GM23248 (cell line): ENCODE results near the gene NCKIPSD. TPM values are rescaled to one million over a fixed set of nuclear protein-coding genes. Genes with fewer than 3 reads are reported as not detected.
A peak's percentile ranks its signal among the peaks of the same experiment; 100 is the strongest.

ENCODE experiments used
- DNase-seq: peaks from one replicate; pipeline ENCODE4 v3.0.0-alpha.2; 2015
- H2AFZ ChIP-seq: fragments of 200-600 bp; sonication (generic); 2 replicates; pipeline ENCODE4 v1.6.1; 2016; ENCODE audit warnings: antibody characterized with exemption
- H3F3A ChIP-seq: fragments of 200-600 bp; sonication (generic); 2 replicates; pipeline ENCODE4 v1.6.1; 2016; ENCODE audit warnings: mild to moderate bottlenecking, antibody characterized with exemption, mixed run types; ENCODE audit not compliant: insufficient read depth
- H3K27ac ChIP-seq: fragments of 200-600 bp; sonication (generic); 2 replicates; pipeline ENCODE4 v1.5.1; 2016; ENCODE audit warnings: mild to moderate bottlenecking
- H3K27me3 ChIP-seq: fragments of 200-600 bp; sonication (generic); replicated peaks from 2 replicates; pipeline ENCODE4 v1.6.1; 2016; ENCODE audit warnings: mild to moderate bottlenecking; ENCODE audit not compliant: insufficient read depth
- H3K36me3 ChIP-seq: fragments of 200-600 bp; sonication (generic); 2 replicates; pipeline ENCODE4 v1.6.1; 2016; ENCODE audit warnings: low read depth, mild to moderate bottlenecking
- H3K4me1 ChIP-seq: fragments of 200-600 bp; sonication (generic); 2 replicates; pipeline ENCODE4 v1.6.1; 2016; ENCODE audit warnings: mild to moderate bottlenecking; ENCODE audit not compliant: insufficient read depth
- H3K4me2 ChIP-seq: fragments of 200-600 bp; sonication (generic); one replicate; pipeline ENCODE4 v1.6.1; 2016; ENCODE audit warnings: mild to moderate bottlenecking; ENCODE audit not compliant: unreplicated experiment
- H3K4me3 ChIP-seq: fragments of 200-600 bp; sonication (generic); 2 replicates; pipeline ENCODE4 v1.5.1; 2016; ENCODE audit warnings: mild to moderate bottlenecking
- H3K79me2 ChIP-seq: fragments of 200-600 bp; sonication (generic); 2 replicates; pipeline ENCODE4 v1.6.1; 2016; ENCODE audit warnings: mild to moderate bottlenecking; ENCODE audit not compliant: insufficient read depth
- H3K9ac ChIP-seq: fragments of 200-600 bp; sonication (generic); 2 replicates; pipeline ENCODE4 v1.6.1; 2016; ENCODE audit warnings: mild to moderate bottlenecking
- H3K9me2 ChIP-seq: fragments of 200-600 bp; sonication (generic); 2 replicates; pipeline ENCODE4 v1.6.1; 2016; ENCODE audit warnings: mixed run types, mild to moderate bottlenecking, moderate library complexity; ENCODE audit not compliant: insufficient read depth
- H3K9me3 ChIP-seq: fragments of 200-600 bp; sonication (generic); one replicate; pipeline ENCODE4 v1.6.1; 2017; ENCODE audit warnings: low read depth
- H4K20me1 ChIP-seq: fragments of 200-600 bp; sonication (generic); 2 replicates; pipeline ENCODE4 v1.6.0; 2016; ENCODE audit not compliant: insufficient read depth
- EZH2 ChIP-seq: fragments of 200-600 bp; sonication (generic); IDR thresholded peaks from 2 replicates; pipeline ENCODE4 v1.6.1; 2018; ENCODE audit warnings: antibody characterized with exemption, mild to moderate bottlenecking; ENCODE audit not compliant: insufficient read depth, poor library complexity, severe bottlenecking
- EZH2phosphoT487 ChIP-seq: fragments of 200-600 bp; sonication (generic); IDR thresholded peaks from 2 replicates; pipeline ENCODE4 v1.6.1; 2018; ENCODE audit warnings: antibody characterized with exemption, moderate library complexity, mild to moderate bottlenecking, low read depth; ENCODE audit not compliant: insufficient read depth
- WGBS, 2 experiments: methylation state at CpG; one replicate each; pipeline ENCODE4 v1.1.6; 2015 to 2017; ENCODE audit warnings: low lambda C conversion rate in 2 of 2, low coverage in 1 of 2; ENCODE audit errors: missing lambda C conversion rate in 2 of 2; 5-methylcytosine and 5-hydroxymethylcytosine counted together
- in situ Hi-C: fragments of 300-500 bp; cut with MboI; formaldehyde crosslinking; loops from 2 replicates; pipeline ENCODE4 v1.15.0; 2020
- polyA plus RNA-seq: library from polyadenylated mRNA; unstranded; fragments of >200 nt; fragmentation: Nextera tagmentation; extraction: Ambion mirVana; gene quantifications from 2 replicates; pipeline ENCODE4 v1.2.1, GENCODE V29; 2016
- total RNA-seq: library from RNA; depleted of rRNA; stranded (reverse); fragments of >200 nt; shearing (Covaris generic); gene quantifications from 2 replicates; pipeline ENCODE4 v1.2.3, GENCODE V29; 2014

Gene NCKIPSD
- total and polyA plus RNA-seq, 2 experiments from 2014 or later, result 20.6 to 32.5 TPM

DNA sequence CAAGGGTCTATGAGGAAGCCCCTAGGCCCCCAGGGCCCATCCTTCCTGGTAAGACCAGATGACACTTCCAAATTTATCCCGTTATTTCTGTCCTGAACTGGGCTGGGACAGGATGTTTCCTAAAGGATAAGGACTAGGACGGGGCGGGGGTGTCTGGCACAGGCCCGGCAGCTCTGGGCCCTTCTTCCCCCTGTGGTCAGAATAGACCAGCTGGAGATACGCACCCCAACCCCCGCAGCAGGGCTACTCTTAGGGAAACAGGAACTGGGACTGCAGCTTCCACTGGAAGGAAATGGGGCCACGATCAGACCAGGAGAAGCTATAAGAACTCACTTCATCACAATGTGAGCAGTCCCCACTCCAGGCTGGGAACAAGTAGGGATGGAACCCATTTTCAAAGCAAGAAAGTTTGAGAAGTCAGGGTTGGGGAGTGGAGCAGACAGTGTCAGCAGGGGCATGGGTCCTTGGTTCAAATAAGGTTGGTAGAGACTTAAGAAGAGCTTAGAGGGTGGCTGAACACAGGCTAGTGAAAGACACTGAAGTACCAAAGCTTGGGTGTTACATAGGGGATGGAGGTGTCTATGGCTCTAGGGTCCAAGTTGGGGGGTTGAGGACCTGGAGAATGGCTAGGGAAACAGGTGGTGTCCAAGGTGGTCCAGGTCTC, 1.1 kb downstream of the NCKIPSD start:
- H3K27me3 ChIP-seq, result no peaks in the 10 kb centered on the region
- H3K27ac ChIP-seq, result no peak overlapping the region
- no peak for TF ChIP-seq EZH2phosphoT487
- no peak for TF ChIP-seq EZH2
- peak overlapping the region; percentile 77 for H3K4me2 ChIP-seq
- H4K20me1 ChIP-seq, result no peaks in the 10 kb centered on the region
- H2AFZ ChIP-seq, result peak overlapping the region; percentile 27
- H3K4me3 ChIP-seq, result peak overlapping the region; percentile 96
- H3K4me1 ChIP-seq, result peaks cover 14% of the 10 kb centered on the region
- H3F3A ChIP-seq, result peaks cover 15% of the 10 kb centered on the region
- H3K9ac ChIP-seq, result peak overlapping the region; percentile 42
- H3K9me3 ChIP-seq, result no peaks in the 10 kb centered on the region
- in situ Hi-C loops, result no loop called here
- DNase-seq, result peak; percentile 55
- WGBS, 2 experiments, result 14 to 25% methylated on average over 7 of the region's 7 CpGs
- peaks cover 20% of the 10 kb centered on the region; the same call in 1 of the 2 replicates for H3K36me3 ChIP-seq
- no peaks in the 10 kb centered on the region for H3K9me2 ChIP-seq
- H3K79me2 ChIP-seq, result peaks cover 20% of the 10 kb centered on the region

DNA sequence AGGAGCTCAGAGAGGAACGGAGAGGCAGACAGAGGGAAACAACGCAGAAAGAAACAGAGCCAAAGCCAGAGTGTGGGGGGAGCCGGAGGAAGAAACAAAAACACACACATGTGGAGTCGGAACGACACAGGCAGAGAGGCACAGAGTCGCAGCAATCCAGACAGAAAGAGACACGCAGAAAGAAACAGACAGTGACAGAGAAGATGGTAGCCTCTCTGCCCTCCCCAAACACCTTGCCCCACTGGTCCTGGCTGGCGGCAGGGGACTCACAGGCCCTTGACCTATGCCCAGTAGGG, 1.7 kb downstream of the NCKIPSD start:
- peaks cover 14% of the 10 kb centered on the region; the same call in 1 of the 2 replicates for H3K36me3 ChIP-seq
- H3K27me3 ChIP-seq, result no peaks in the 10 kb centered on the region
- no peak overlapping the region for H3K27ac ChIP-seq
- H3K4me1 ChIP-seq, result peaks cover 14% of the 10 kb centered on the region
- H3K9me3 ChIP-seq, result no peaks in the 10 kb centered on the region
- no peaks in the 10 kb centered on the region for H3K9me2 ChIP-seq
- H3K79me2 ChIP-seq, result peaks cover 14% of the 10 kb centered on the region
- H3K4me2 ChIP-seq, result peak overlapping the region; percentile 77
- in situ Hi-C loops, result no loop called here
- 15 to 24% methylated on average over 6 to 8 of the region's 8 CpGs for WGBS, 2 experiments
- DNase-seq, result peak; percentile 37
- TF ChIP-seq EZH2, result no peak
- H2AFZ ChIP-seq, result peak overlapping the region; percentile 27; the same call in 1 of the 2 replicates
- peaks cover 15% of the 10 kb centered on the region for H3F3A ChIP-seq
- no peaks in the 10 kb centered on the region for H4K20me1 ChIP-seq
- H3K9ac ChIP-seq, result peak overlapping the region; percentile 42
- H3K4me3 ChIP-seq, result peak overlapping the region; percentile 96

DNA sequence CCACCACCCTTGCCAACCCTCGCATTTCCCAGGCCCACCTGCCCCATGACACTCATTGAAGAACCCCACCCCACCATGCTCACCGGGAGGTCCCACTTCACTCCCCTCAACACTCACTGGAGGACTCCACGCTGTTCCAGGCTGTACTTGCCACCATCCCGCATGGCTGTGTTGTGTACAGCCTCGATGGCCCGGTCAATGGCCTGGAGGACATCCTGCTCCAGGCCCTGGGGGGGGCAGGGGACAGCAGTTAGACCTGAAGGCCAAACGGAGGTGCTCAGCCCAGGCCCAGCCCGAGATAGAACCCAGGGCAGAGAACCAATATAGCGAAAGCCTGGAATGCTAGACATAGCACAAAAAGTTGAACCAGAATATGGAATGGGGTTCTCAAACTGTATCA, 2.9 kb downstream of the NCKIPSD start:
- H3K79me2 ChIP-seq, result peaks cover 12% of the 10 kb centered on the region
- TF ChIP-seq EZH2 (no peak), EZH2phosphoT487 (no peak)
- peaks cover 17% of the 10 kb centered on the region for H3K4me1 ChIP-seq
- H3K27ac ChIP-seq, result no peak overlapping the region
- H3K36me3 ChIP-seq, result peaks cover 10% of the 10 kb centered on the region; the same call in 1 of the 2 replicates
- DNase-seq, result no peak
- WGBS, 2 experiments, result 90 to 93% methylated on average over 9 of the region's 9 CpGs
- no peak overlapping the region for H3K4me3 ChIP-seq
- H3K27me3 ChIP-seq, result no peaks in the 10 kb centered on the region
- in situ Hi-C loops, result no loop called here
- H3K9me3 ChIP-seq, result no peaks in the 10 kb centered on the region
- no peak overlapping the region for H3K4me2 ChIP-seq
- no peaks in the 10 kb centered on the region for H3K9me2 ChIP-seq
- H3K9ac ChIP-seq, result no peak overlapping the region
- H4K20me1 ChIP-seq, result no peaks in the 10 kb centered on the region
- H2AFZ ChIP-seq, result no peak overlapping the region
- peaks cover 14% of the 10 kb centered on the region for H3F3A ChIP-seq

DNA sequence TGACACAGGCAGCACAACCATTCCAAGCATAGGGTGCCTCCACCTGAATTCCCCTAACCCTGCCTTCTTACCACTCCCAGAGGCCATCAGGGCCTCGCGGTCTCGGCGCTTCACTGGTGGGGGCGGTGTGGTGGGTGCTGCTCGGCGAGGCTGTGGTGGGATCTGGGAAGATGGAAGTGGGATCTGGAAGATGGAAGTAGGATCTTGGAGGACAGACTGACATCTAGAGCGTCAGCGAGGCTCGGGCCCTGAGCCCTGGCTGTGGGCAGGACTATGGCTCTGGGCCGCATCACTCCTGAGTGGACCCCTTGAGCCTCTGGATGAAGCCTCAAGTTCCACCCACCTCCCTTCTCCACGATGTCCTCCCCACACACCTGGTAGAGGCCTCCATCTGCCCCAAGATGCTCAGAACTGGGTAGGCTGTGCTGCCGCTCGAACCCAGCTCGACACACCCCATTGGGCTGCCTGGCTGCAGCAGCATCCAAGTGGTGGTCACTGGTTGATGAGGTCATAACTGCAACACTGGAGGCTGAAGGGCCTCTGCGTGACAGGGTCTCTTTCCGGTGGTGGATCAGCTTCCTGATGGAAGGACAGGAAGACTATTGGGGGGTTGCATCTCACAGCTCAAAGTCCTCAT, 3.6 kb downstream of the NCKIPSD start:
- H3K9me3 ChIP-seq, result no peaks in the 10 kb centered on the region
- H3K36me3 ChIP-seq, result peaks cover 4% of the 10 kb centered on the region; the same call in 1 of the 2 replicates

More for the DNA sequence above, 3.6 kb downstream of the NCKIPSD start:
- DNase-seq, result no peak
- Histone ChIP-seq H3K27me3 (no peaks in the 10 kb centered on the region), H3K9ac (no peak overlapping the region), H3K27ac (no peak overlapping the region), H3K4me2 (no peak overlapping the region), H4K20me1 (no peaks in the 10 kb centered on the region), H3K4me3 (no peak overlapping the region), H3K79me2 (peaks cover 12% of the 10 kb centered on the region), H3K4me1 (peaks cover 17% of the 10 kb centered on the region), H3F3A (peaks cover 7% of the 10 kb centered on the region), H3K9me2 (no peaks in the 10 kb centered on the region), H2AFZ (no peak overlapping the region)
- 91 to 92% methylated on average over 17 of the region's 17 CpGs for WGBS, 2 experiments
- in situ Hi-C loops, result no loop called here
- TF ChIP-seq EZH2phosphoT487, result no peak
- no peak for TF ChIP-seq EZH2
